Erythroblast (primary cell): ENCODE results near the gene PLEKHG5.
"Not testable (repeated sequence)": the region's sequence is repeated elsewhere in the genome, so short reads cannot be mapped to it uniquely, and the experiment has no call there.

Experiments used
- GATA1 ChIP-seq: IDR thresholded peaks from 2 replicates; pipeline ENCODE4 v1.6.1; 2011; ENCODE audit warnings: low read depth, mild to moderate bottlenecking, control low read depth, low read length, moderate library complexity
- POLR2A ChIP-seq: IDR thresholded peaks from 2 replicates; pipeline ENCODE4 v1.6.1; 2011; ENCODE audit warnings: mild to moderate bottlenecking, low read length

GRCh38 chr1:6437012-6437700, 54.3 kb downstream of the PLEKHG5 start:
- not testable (repeated sequence) for TF ChIP-seq POLR2A, GATA1
